Type B pancreatic cell (in vitro differentiated cells): ENCODE measurements around the gene IER2. TPM values are rescaled to one million over a fixed set of nuclear protein-coding genes. Genes with fewer than 3 reads are reported as not detected.
"Not testable (repeated sequence)": the region's sequence is repeated elsewhere in the genome, so short reads cannot be mapped to it uniquely, and the experiment has no call there.

ENCODE experiments used
- DNase-seq: peaks from one replicate; pipeline ENCODE4 v3.0.0; 2021; ENCODE audit warnings: mixed read lengths; ENCODE audit not compliant: unreplicated experiment; ENCODE audit errors: extremely low spot score
- H3K27ac Mint-ChIP-seq: 2 replicates; pipeline ENCODE4 v1.8.0; 2021; ENCODE audit warnings: mild to moderate bottlenecking, mixed read lengths
- H3K27me3 Mint-ChIP-seq: 2 replicates; pipeline ENCODE4 v1.8.0; 2021; ENCODE audit warnings: mixed read lengths
- H3K36me3 Mint-ChIP-seq: 2 replicates; pipeline ENCODE4 v1.8.0; 2021; ENCODE audit warnings: mixed read lengths
- H3K4me1 Mint-ChIP-seq: one replicate; pipeline ENCODE4 v1.8.0; 2021; ENCODE audit warnings: mixed read lengths; ENCODE audit not compliant: unreplicated experiment
- H3K4me3 Mint-ChIP-seq: 2 replicates; pipeline ENCODE4 v1.8.0; 2021; ENCODE audit warnings: mild to moderate bottlenecking, mixed read lengths
- H3K9me3 Mint-ChIP-seq: 2 replicates; pipeline ENCODE4 v1.8.0; 2021; ENCODE audit warnings: mixed read lengths
- CTCF ChIP-seq: fragments of 200-600 bp; sonication (generic); conservative IDR thresholded peaks from 2 replicates; pipeline ENCODE4 v1.5.0; 2021; ENCODE audit warnings: antibody characterized with exemption, mild to moderate bottlenecking
- total RNA-seq: library from RNA; stranded (reverse); gene quantifications from 2 replicates; pipeline ENCODE4 v1.2.1, GENCODE V29; 2021; ENCODE audit warnings: low replicate concordance

The IER2 gene
- total RNA-seq, 1 donor from 2014 or later, result 103 TPM

DNA sequence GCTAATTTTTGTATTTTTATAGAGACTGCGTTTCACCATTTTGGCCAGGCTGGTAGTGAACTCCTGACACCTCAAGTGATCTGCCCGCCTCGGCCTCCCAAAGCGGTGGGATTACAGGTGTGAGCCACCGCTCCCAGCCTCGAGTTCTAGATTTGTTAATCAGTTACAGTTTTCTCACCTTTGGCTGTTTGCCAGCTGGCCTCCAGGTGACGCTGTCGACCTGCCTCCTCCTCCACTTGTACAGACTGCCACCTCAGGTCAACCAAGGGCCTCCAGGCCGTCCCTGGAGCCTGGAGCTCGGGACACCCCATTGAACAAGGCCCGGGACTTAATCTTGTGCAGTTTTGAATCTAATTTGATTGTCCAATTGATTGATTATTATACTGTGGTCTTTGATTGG, 45.5 kb downstream of the IER2 start:
- no peak for DNase-seq
- Mint-ChIP-seq H3K27me3 (no peaks in the 10 kb centered on the region), H3K9me3 (no peaks in the 10 kb centered on the region), H3K4me3 (no peak overlapping the region), H3K4me1 (no peaks in the 10 kb centered on the region), H3K27ac (peak overlapping the region; percentile 36), H3K36me3 (no peaks in the 10 kb centered on the region)
- peak; percentile 69 for TF ChIP-seq CTCF

DNA sequence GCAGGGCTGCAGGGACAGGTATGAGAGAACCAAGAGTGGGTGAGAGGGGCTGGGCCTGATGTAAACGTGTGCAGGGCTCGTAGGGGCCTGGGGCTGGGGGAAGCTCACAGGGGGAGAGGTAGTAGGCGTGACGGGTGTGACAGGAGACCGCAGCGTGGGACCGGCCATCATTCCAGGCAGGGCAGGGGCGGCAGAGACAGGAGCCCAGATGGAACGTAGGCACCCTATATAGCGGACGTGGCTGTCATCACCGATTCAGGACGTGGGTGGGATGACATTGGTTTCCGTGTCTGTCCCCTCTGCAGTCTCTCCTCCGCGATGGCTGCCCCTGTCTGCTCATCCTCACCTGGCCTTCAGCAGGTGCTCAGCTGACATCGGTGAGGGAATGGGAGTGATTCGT, 48.4 kb downstream of the IER2 start:
- Mint-ChIP-seq H3K9me3 (no peaks in the 10 kb centered on the region), H3K27ac (no peak overlapping the region), H3K4me3 (no peak overlapping the region)

GRCh38 chr19:13202112-13202511, 51.9 kb downstream of the IER2 start:
- H3K4me1 Mint-ChIP-seq, H3K4me3 Mint-ChIP-seq, H3K27me3 Mint-ChIP-seq, H3K36me3 Mint-ChIP-seq, H3K9me3 Mint-ChIP-seq, H3K27ac Mint-ChIP-seq, DNase-seq: not testable (repeated sequence)

More for the DNA sequence above, 48.4 kb downstream of the IER2 start:
- H3K4me1 Mint-ChIP-seq, result no peaks in the 10 kb centered on the region
- H3K27me3 Mint-ChIP-seq, result no peaks in the 10 kb centered on the region
- DNase-seq, result no peak
- TF ChIP-seq CTCF, result no peak
- no peaks in the 10 kb centered on the region for H3K36me3 Mint-ChIP-seq

Other genes starting within 250 kb of the IER2 start
- 1.8 TPM in 1 of 2 replicates, not detected in the other for gene SYCE2, start 231.1 kb upstream of the IER2 start, total RNA-seq
- 67.5 and 68.5 TPM in 2 replicates for gene FARSA, start 216.7 kb upstream of the IER2 start, total RNA-seq
- gene CALR, start 211.8 kb upstream of the IER2 start, total RNA-seq, result 1,188 and 1,294 TPM in 2 replicates
- gene RAD23A, start 204.5 kb upstream of the IER2 start, total RNA-seq, result 77.1 and 82.3 TPM in 2 replicates
- 23.1 and 24.8 TPM in 2 replicates for gene GADD45GIP1, start 193.2 kb upstream of the IER2 start, total RNA-seq
- not detected in 2 replicates for gene DAND5, start 180.8 kb upstream of the IER2 start, total RNA-seq
- 4.2 and 12.4 TPM in 2 replicates for gene NFIX, start 154.9 kb upstream of the IER2 start, total RNA-seq
- 0.19 TPM in 1 of 2 replicates, not detected in the other for gene LYL1, start 47.6 kb upstream of the IER2 start, total RNA-seq
- gene TRMT1, start 33.7 kb upstream of the IER2 start, total RNA-seq, result 48.1 and 69.7 TPM in 2 replicates
- gene NACC1, start 32.1 kb upstream of the IER2 start, total RNA-seq, result 66.8 and 77.9 TPM in 2 replicates
- gene STX10, start within 50 bp of the IER2 start, total RNA-seq, result 45.2 and 46.8 TPM in 2 replicates